IPS-15b (cell line): ENCODE data around the gene ZSCAN30.
"Not testable (repeated sequence)": the region's sequence is repeated elsewhere in the genome, so short reads cannot be mapped to it uniquely, and the experiment has no call there.

Experiments used
- H3K27me3 ChIP-seq: one replicate; pipeline ENCODE4 v1.6.1; 2013; ENCODE audit warnings: low read length; ENCODE audit not compliant: control insufficient read depth, insufficient read depth
- H3K36me3 ChIP-seq: one replicate; pipeline ENCODE4 v1.6.1; 2013; ENCODE audit warnings: low read length; ENCODE audit not compliant: control insufficient read depth, insufficient read depth
- H3K4me1 ChIP-seq: one replicate; pipeline ENCODE4 v1.6.1; 2013; ENCODE audit warnings: mild to moderate bottlenecking, low read length; ENCODE audit not compliant: control insufficient read depth, insufficient read depth
- H3K4me3 ChIP-seq: one replicate; pipeline ENCODE4 v1.5.1; 2013; ENCODE audit warnings: low read depth, low read length
- H3K9ac ChIP-seq: one replicate; pipeline ENCODE4 v1.6.1; 2013; ENCODE audit warnings: low read depth, mild to moderate bottlenecking, low read length
- H3K9me3 ChIP-seq: one replicate; pipeline ENCODE4 v1.6.1; 2013; ENCODE audit warnings: mild to moderate bottlenecking, low read length; ENCODE audit not compliant: control insufficient read depth, insufficient read depth

ZSCAN30 gene

GRCh38 chr18:35219331-35219730 lies 70.7 kb downstream of the ZSCAN30 start:
- H3K9me3 ChIP-seq, H3K9ac ChIP-seq: not testable (repeated sequence)

GRCh38 chr18:35216611-35217010 lies 73.4 kb downstream of the ZSCAN30 start:
- not testable (repeated sequence) for H3K27me3 ChIP-seq, H3K4me3 ChIP-seq, H3K9ac ChIP-seq, H3K9me3 ChIP-seq, H3K36me3 ChIP-seq, H3K4me1 ChIP-seq

More at GRCh38 chr18:35219331-35219730, 70.7 kb downstream of the ZSCAN30 start:
- H3K4me3 ChIP-seq, H3K4me1 ChIP-seq, H3K27me3 ChIP-seq, H3K36me3 ChIP-seq: not testable (repeated sequence)

GRCh38 chr18:35215026-35215425 lies 75.0 kb downstream of the ZSCAN30 start:
- Histone ChIP-seq H3K4me3 (no peak overlapping the region), H3K9me3 (no peaks in the 10 kb centered on the region), H3K9ac (no peak overlapping the region), H3K27me3 (no peaks in the 10 kb centered on the region), H3K4me1 (peaks cover 10% of the 10 kb centered on the region), H3K36me3 (no peaks in the 10 kb centered on the region)

GRCh38 chr18:35205746-35206458 lies 84.1 kb downstream of the ZSCAN30 start:
- H3K4me3 ChIP-seq, H3K36me3 ChIP-seq, H3K9ac ChIP-seq, H3K9me3 ChIP-seq, H3K27me3 ChIP-seq, H3K4me1 ChIP-seq: not testable (repeated sequence)

- Histone ChIP-seq H3K4me1 (no peaks in the 10 kb centered on the region), H3K9ac (no peak overlapping the region), H3K4me3 (no peak overlapping the region), H3K36me3 (no peaks in the 10 kb centered on the region), H3K9me3 (no peaks in the 10 kb centered on the region), H3K27me3 (no peaks in the 10 kb centered on the region)
Observed at GRCh38 chr18:35205199-35205712, 84.8 kb downstream of the ZSCAN30 start.

- H3K27me3 ChIP-seq, result no peaks in the 10 kb centered on the region
- no peak overlapping the region for H3K9ac ChIP-seq
- H3K9me3 ChIP-seq, result no peaks in the 10 kb centered on the region
- H3K4me1 ChIP-seq, result no peaks in the 10 kb centered on the region
- H3K36me3 ChIP-seq, result no peaks in the 10 kb centered on the region
- no peak overlapping the region for H3K4me3 ChIP-seq
Observed at GRCh38 chr18:35203067-35203466, 87.0 kb downstream of the ZSCAN30 start.

- H3K4me3 ChIP-seq, result no peak overlapping the region
- no peak overlapping the region for H3K9ac ChIP-seq
- no peaks in the 10 kb centered on the region for H3K4me1 ChIP-seq
- no peaks in the 10 kb centered on the region for H3K27me3 ChIP-seq
- H3K9me3 ChIP-seq, result no peaks in the 10 kb centered on the region
- no peaks in the 10 kb centered on the region for H3K36me3 ChIP-seq
Observed at GRCh38 chr18:35201256-35201931, 88.6 kb downstream of the ZSCAN30 start.
